Activated T-helper 9 cell treated with anti-CD3 and anti-CD28 coated beads, Interleukin-2, amount 50 U/mL, for 16 hours (primary cell): ENCODE data around the gene MT3.

Source experiments
- DNase-seq: peaks from one replicate; pipeline ENCODE4 v3.0.0-alpha.2; 2020; ENCODE audit warnings: low read depth

Gene MT3

GRCh38 chr16:56589141-56590039 lies at the start of gene MT3:
Gene MT3 (plus strand): TSS chr16:56589528. CDS start chr16:56589591, 63 bp downstream.
- DNase-seq, result no peak

- DNase-seq, result no peak
These were observed 49.7 kb upstream of the MT3 start for GRCh38 chr16:56539656-56540055.

- no peak for DNase-seq
These were observed 47.3 kb upstream of the MT3 start for GRCh38 chr16:56542039-56542438.

GRCh38 chr16:56547120-56547948 lies 42.0 kb upstream of the MT3 start:
- DNase-seq, result no peak

GRCh38 chr16:56547949-56548567 lies 41.3 kb upstream of the MT3 start:
- no peak for DNase-seq

- DNase-seq, result no peak
These were observed 40.2 kb upstream of the MT3 start for GRCh38 chr16:56549161-56549560.

- DNase-seq, result no peak
These were observed 39.5 kb upstream of the MT3 start for GRCh38 chr16:56549744-56550385.

GRCh38 chr16:56551796-56552738 lies 37.3 kb upstream of the MT3 start:
- no peak for DNase-seq

GRCh38 chr16:56554441-56554840 lies 34.9 kb upstream of the MT3 start:
- DNase-seq, result no peak

- DNase-seq, result no peak
These were observed 31.1 kb upstream of the MT3 start for GRCh38 chr16:56558024-56558747.

GRCh38 chr16:56559109-56559508 lies 30.2 kb upstream of the MT3 start:
- no peak for DNase-seq

GRCh38 chr16:56560447-56560846 lies 28.9 kb upstream of the MT3 start:
- DNase-seq, result no peak

GRCh38 chr16:56561126-56561525 lies 28.2 kb upstream of the MT3 start:
- no peak for DNase-seq

- DNase-seq, result no peak
These were observed 24.4 kb upstream of the MT3 start, which contains the start of gene MT4 for GRCh38 chr16:56564793-56565477. Gene MT4 (plus strand): TSS chr16:56565073. CDS start chr16:56565129, 56 bp downstream.

- no peak for DNase-seq
These were observed 19.4 kb upstream of the MT3 start for GRCh38 chr16:56569971-56570370.

GRCh38 chr16:56571525-56571924 lies 17.8 kb upstream of the MT3 start:
- no peak for DNase-seq

- DNase-seq, result no peak
These were observed 14.7 kb upstream of the MT3 start for GRCh38 chr16:56574625-56575024.

- peak; percentile 69 for DNase-seq
These were observed 12.6 kb upstream of the MT3 start for GRCh38 chr16:56576585-56577299.

- no peak for DNase-seq
These were observed 12.1 kb upstream of the MT3 start for GRCh38 chr16:56577300-56577625.
